Peyer's patch (tissue), 4 donors: ENCODE data around the gene MRPL33. TPM values are rescaled to one million over a fixed set of nuclear protein-coding genes. Genes with fewer than 3 reads are reported as not detected.

Experiments used
- DNase-seq, 3 donors: peaks; one replicate each; pipeline ENCODE4 v3.0.0-alpha.2; 2017 to 2019
- H3K27ac ChIP-seq, 4 donors: fragments of 200-600 bp; sonication (generic); one replicate each; pipeline ENCODE4 v1.5.1; 2016 to 2019
- H3K27me3 ChIP-seq, 2 donors: fragments of 200-600 bp; sonication (generic); one replicate each; pipeline ENCODE4 v1.5.1; 2019
- H3K36me3 ChIP-seq, 3 donors: fragments of 200-600 bp; sonication (generic); one replicate each; pipeline ENCODE4 v1.5.1; 2016 to 2019
- H3K4me1 ChIP-seq, 4 donors: fragments of 200-600 bp; sonication (generic); one replicate each; pipeline ENCODE4 v1.5.1; 2016 to 2019
- H3K4me3 ChIP-seq, 4 donors: fragments of 200-600 bp; sonication (generic); 1 replicate in 3 of 4; 2 replicates in 1 of 4; pipeline ENCODE4 v1.5.1; 2016 to 2019; ENCODE audit warnings: mild to moderate bottlenecking in 1 of 4
- H3K9me3 ChIP-seq, 4 donors: fragments of 200-600 bp; sonication (generic); one replicate each; pipeline ENCODE4 v1.5.1; 2016 to 2019; ENCODE audit warnings: mild to moderate bottlenecking in 1 of 4
- POLR2A ChIP-seq, 2 donors: fragments of 450-650 bp; IDR thresholded peaks; one replicate each; pipeline ENCODE4 v1.5.1; 2017; ENCODE audit warnings: antibody characterized with exemption in 2 of 2, mild to moderate bottlenecking in 2 of 2, moderate library complexity in 2 of 2
- total RNA-seq, 4 donors: library from RNA; depleted of rRNA; stranded (reverse); fragments of >200 nt; gene quantifications; one replicate each; pipeline ENCODE4 v1.1.0, GENCODE V29; 2016
- TF ChIP-seq, protein P1 (sequence below), 6 experiments: fragments of 450-650 bp in 4 of 6; fragments of 200-600 bp in 2 of 6; sonication (generic) in 1 of 6; IDR thresholded peaks; one replicate each; pipeline ENCODE4 v1.5.1; 2017 to 2019; ENCODE audit warnings: antibody characterized with exemption in 6 of 6, mild to moderate bottlenecking in 3 of 6, moderate library complexity in 1 of 6

Gene MRPL33
- total RNA-seq, 4 donors from 2014 or later, result 25.6 to 67.1 (median 37.8) TPM

DNA sequence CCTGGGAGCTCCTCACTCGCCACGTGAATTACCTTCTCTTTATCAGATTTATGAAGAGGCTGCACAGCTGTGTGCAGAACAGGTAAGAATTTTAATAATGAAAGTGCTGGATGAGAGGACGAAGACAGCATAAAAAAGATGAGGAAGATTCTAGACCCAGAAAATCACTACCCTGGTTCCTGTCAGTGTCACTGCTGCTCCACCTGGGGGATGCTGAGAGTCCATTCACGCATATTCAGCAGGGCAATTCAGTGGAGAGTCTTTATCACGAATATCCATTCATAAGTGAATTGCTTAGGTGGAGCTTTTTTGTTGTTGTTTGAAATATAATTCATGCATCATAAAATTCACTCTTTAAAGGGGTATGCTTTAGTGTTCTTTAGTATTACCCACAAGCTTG is 52.0 kb downstream of the MRPL33 start:
- Histone ChIP-seq H3K4me1 (no peaks in the 10 kb centered on the region), H3K4me3 (no peak overlapping the region), H3K36me3 (no peaks in the 10 kb centered on the region), H3K27me3 (no peaks in the 10 kb centered on the region), H3K27ac (no peak overlapping the region), H3K9me3 (no peaks in the 10 kb centered on the region)
- TF ChIP-seq, protein P1, sequence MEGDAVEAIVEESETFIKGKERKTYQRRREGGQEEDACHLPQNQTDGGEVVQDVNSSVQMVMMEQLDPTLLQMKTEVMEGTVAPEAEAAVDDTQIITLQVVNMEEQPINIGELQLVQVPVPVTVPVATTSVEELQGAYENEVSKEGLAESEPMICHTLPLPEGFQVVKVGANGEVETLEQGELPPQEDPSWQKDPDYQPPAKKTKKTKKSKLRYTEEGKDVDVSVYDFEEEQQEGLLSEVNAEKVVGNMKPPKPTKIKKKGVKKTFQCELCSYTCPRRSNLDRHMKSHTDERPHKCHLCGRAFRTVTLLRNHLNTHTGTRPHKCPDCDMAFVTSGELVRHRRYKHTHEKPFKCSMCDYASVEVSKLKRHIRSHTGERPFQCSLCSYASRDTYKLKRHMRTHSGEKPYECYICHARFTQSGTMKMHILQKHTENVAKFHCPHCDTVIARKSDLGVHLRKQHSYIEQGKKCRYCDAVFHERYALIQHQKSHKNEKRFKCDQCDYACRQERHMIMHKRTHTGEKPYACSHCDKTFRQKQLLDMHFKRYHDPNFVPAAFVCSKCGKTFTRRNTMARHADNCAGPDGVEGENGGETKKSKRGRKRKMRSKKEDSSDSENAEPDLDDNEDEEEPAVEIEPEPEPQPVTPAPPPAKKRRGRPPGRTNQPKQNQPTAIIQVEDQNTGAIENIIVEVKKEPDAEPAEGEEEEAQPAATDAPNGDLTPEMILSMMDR (IDR thresholded peaks at IDR 0.05), result peak in 1 of 6 experiments; percentile 11
- TF ChIP-seq POLR2A (IDR thresholded peaks at IDR 0.05), result no peak
- no peak for DNase-seq

DNA sequence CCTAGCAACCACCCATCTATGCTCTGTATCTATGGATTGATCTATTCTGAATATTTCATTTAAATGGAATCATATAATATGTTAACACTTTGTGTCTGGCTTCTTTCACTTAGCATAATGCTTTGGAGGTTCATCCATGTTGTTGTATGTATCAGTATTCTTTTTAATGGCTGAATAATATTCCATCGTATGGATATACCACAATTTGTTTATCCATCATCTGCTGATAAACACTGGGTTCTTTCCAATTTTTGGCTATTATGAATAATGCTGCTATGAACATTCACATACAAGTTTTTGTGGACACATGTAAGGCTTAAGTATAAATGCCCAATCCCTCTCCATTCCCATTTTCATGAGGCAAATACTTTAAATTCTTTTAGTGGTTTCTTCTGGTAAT is 52.9 kb downstream of the MRPL33 start:
- DNase-seq, result no peak
- H3K27me3 ChIP-seq, result no peaks in the 10 kb centered on the region
- TF ChIP-seq, protein P1 (IDR thresholded peaks at IDR 0.05), result no peak
- TF ChIP-seq POLR2A (IDR thresholded peaks at IDR 0.05), result no peak
- no peaks in the 10 kb centered on the region for H3K36me3 ChIP-seq
- no peaks in the 10 kb centered on the region for H3K4me1 ChIP-seq
- H3K9me3 ChIP-seq, result no peaks in the 10 kb centered on the region
- H3K27ac ChIP-seq, result no peak overlapping the region
- H3K4me3 ChIP-seq, result no peak overlapping the region

DNA sequence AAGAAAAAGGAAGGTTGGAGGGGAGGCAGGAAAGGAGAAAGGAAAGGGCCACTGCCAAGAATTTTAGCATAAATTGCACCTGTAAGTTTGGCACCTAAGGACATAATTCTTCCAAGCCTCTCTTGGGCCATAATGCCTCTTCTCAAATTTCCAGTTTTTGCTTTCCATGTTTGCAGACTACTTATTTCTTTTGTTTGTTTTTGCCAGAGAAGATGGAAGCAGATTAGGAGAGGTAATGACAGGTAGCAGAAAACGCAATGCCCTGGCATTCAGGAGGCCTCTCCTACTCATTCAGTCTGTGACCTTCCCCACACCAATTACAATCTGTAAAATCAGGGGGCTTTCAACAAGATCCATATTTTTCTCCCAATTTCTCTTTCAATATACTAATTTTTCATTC is 56.8 kb downstream of the MRPL33 start:
- Histone ChIP-seq H3K4me3 (no peak overlapping the region), H3K36me3 (peaks cover 0 to 13% (median 0%) of the 10 kb centered on the region in 3 donors), H3K27ac (no peak overlapping the region), H3K27me3 (no peaks in the 10 kb centered on the region), H3K9me3 (no peaks in the 10 kb centered on the region), H3K4me1 (no peaks in the 10 kb centered on the region)
- DNase-seq, result no peak
- TF ChIP-seq, protein P1 (IDR thresholded peaks at IDR 0.05), result no peak
- no peak for TF ChIP-seq POLR2A (IDR thresholded peaks at IDR 0.05)

Other genes starting within 250 kb of the MRPL33 start
- gene ZNF512, start 188.7 kb upstream of the MRPL33 start, total RNA-seq, result 100 to 1,000 TPM in 1 of 4 donors, 10 to 100 TPM in 3; 29.1 to 115 (median 37.1) TPM
- 10 to 100 TPM in 1 of 4 donors, 1 to 10 TPM in 3; 1.8 to 11.6 (median 2.5) TPM for gene CCDC121, start 142.7 kb upstream of the MRPL33 start, total RNA-seq
- 10 to 100 TPM; 12.3 to 27.7 (median 19.7) TPM for gene GPN1, start 142.7 kb upstream of the MRPL33 start, total RNA-seq
- 10 to 100 TPM; 28.2 to 46.2 (median 40.2) TPM for gene SUPT7L, start 108.1 kb upstream of the MRPL33 start, total RNA-seq
- 10 to 100 TPM; 18.6 to 47.0 (median 21.9) TPM for gene SLC4A1AP, start 107.8 kb upstream of the MRPL33 start, total RNA-seq
- 10 to 100 TPM in 3 of 4 donors, not detected in 1; 26.1 to 35.4 (median 33.1) TPM for gene RBKS, start 118.7 kb downstream of the MRPL33 start, total RNA-seq
- gene BABAM2, start 119.0 kb downstream of the MRPL33 start, total RNA-seq, result 10 to 100 TPM; 35.0 to 70.5 (median 51.5) TPM